ENCODE data around the gene IL17C. TPM values are rescaled to one million over a fixed set of nuclear protein-coding genes. Genes with fewer than 3 reads are reported as not detected.
"Not testable (repeated sequence)": the region's sequence is repeated elsewhere in the genome, so short reads cannot be mapped to it uniquely, and the experiment has no call there.

The IL17C gene
- total RNA-seq, 1 donor from 2014 or later = not detected

- no peak for DNase-seq (ENCODE audit: extremely low spot score, unreplicated experiment)
- TF ChIP-seq, protein P1, sequence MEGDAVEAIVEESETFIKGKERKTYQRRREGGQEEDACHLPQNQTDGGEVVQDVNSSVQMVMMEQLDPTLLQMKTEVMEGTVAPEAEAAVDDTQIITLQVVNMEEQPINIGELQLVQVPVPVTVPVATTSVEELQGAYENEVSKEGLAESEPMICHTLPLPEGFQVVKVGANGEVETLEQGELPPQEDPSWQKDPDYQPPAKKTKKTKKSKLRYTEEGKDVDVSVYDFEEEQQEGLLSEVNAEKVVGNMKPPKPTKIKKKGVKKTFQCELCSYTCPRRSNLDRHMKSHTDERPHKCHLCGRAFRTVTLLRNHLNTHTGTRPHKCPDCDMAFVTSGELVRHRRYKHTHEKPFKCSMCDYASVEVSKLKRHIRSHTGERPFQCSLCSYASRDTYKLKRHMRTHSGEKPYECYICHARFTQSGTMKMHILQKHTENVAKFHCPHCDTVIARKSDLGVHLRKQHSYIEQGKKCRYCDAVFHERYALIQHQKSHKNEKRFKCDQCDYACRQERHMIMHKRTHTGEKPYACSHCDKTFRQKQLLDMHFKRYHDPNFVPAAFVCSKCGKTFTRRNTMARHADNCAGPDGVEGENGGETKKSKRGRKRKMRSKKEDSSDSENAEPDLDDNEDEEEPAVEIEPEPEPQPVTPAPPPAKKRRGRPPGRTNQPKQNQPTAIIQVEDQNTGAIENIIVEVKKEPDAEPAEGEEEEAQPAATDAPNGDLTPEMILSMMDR (IDR thresholded peaks at IDR 0.05) = no peak
- Mint-ChIP-seq H3K4me1 (ENCODE audit: unreplicated experiment) (peaks cover 18% of the 10 kb centered on the region), H3K27me3 (ENCODE audit: unreplicated experiment) (no peaks in the 10 kb centered on the region), H3K27ac (ENCODE audit: unreplicated experiment) (no peak overlapping the region), H3K36me3 (ENCODE audit: unreplicated experiment) (no peaks in the 10 kb centered on the region), H3K9me3 (ENCODE audit: unreplicated experiment) (no peaks in the 10 kb centered on the region), H3K4me3 (ENCODE audit: unreplicated experiment) (no peak overlapping the region)
Observed at GRCh38 chr16:88665570-88665969, 27.2 kb downstream of the IL17C start.

GRCh38 chr16:88667461-88667860 is 29.1 kb downstream of the IL17C start:
- TF ChIP-seq, protein P1 (IDR thresholded peaks at IDR 0.05) = peak; percentile 11
- Mint-ChIP-seq H3K36me3 (ENCODE audit: unreplicated experiment) (no peaks in the 10 kb centered on the region), H3K4me1 (ENCODE audit: unreplicated experiment) (peaks cover 5% of the 10 kb centered on the region), H3K4me3 (ENCODE audit: unreplicated experiment) (no peak overlapping the region), H3K9me3 (ENCODE audit: unreplicated experiment) (no peaks in the 10 kb centered on the region), H3K27me3 (ENCODE audit: unreplicated experiment) (no peaks in the 10 kb centered on the region), H3K27ac (ENCODE audit: unreplicated experiment) (no peak overlapping the region)
- DNase-seq (ENCODE audit: extremely low spot score, unreplicated experiment) = no peak

- not testable (repeated sequence) for H3K27ac Mint-ChIP-seq (ENCODE audit: unreplicated experiment); H3K9me3 Mint-ChIP-seq (ENCODE audit: unreplicated experiment); DNase-seq (ENCODE audit: extremely low spot score, unreplicated experiment); H3K36me3 Mint-ChIP-seq (ENCODE audit: unreplicated experiment); H3K4me3 Mint-ChIP-seq (ENCODE audit: unreplicated experiment); H3K27me3 Mint-ChIP-seq (ENCODE audit: unreplicated experiment); H3K4me1 Mint-ChIP-seq (ENCODE audit: unreplicated experiment)
Observed at GRCh38 chr16:88669493-88669892, 31.1 kb downstream of the IL17C start.

GRCh38 chr16:88669980-88670379 is 31.6 kb downstream of the IL17C start:
- no peak for DNase-seq (ENCODE audit: extremely low spot score, unreplicated experiment)
- Mint-ChIP-seq H3K27ac (ENCODE audit: unreplicated experiment) (no peak overlapping the region), H3K4me1 (ENCODE audit: unreplicated experiment) (peaks cover 1% of the 10 kb centered on the region), H3K36me3 (ENCODE audit: unreplicated experiment) (no peaks in the 10 kb centered on the region), H3K4me3 (ENCODE audit: unreplicated experiment) (no peak overlapping the region), H3K9me3 (ENCODE audit: unreplicated experiment) (no peaks in the 10 kb centered on the region), H3K27me3 (ENCODE audit: unreplicated experiment) (no peaks in the 10 kb centered on the region)
- TF ChIP-seq, protein P1 (IDR thresholded peaks at IDR 0.05) = no peak

GRCh38 chr16:88671806-88672205 is 33.4 kb downstream of the IL17C start:
- no peak for DNase-seq (ENCODE audit: extremely low spot score, unreplicated experiment)
- Mint-ChIP-seq H3K4me3 (ENCODE audit: unreplicated experiment) (no peak overlapping the region), H3K9me3 (ENCODE audit: unreplicated experiment) (no peaks in the 10 kb centered on the region), H3K4me1 (ENCODE audit: unreplicated experiment) (peaks cover 1% of the 10 kb centered on the region), H3K27me3 (ENCODE audit: unreplicated experiment) (no peaks in the 10 kb centered on the region), H3K36me3 (ENCODE audit: unreplicated experiment) (no peaks in the 10 kb centered on the region), H3K27ac (ENCODE audit: unreplicated experiment) (no peak overlapping the region)
- TF ChIP-seq, protein P1 (IDR thresholded peaks at IDR 0.05) = no peak

DNA sequence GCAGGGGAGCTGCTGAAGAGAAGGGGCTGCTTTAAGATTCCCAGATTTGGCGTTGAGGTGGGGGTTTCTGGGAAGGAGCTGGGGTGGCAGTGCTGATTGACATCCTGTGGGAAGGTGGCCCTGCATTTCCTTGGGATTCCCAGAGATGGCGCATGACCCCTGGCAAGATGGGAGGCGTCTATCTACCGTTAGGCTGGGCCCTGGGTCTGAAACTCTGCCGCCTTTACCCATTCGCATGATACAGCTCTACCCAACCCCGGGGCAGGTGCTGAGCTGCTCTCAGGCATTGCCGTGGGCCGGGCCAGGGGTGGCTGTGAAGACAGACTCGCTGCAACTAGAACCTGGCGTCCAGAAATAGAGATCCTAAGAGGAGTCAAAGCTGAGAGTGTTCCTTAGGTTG is 34.4 kb downstream of the IL17C start:
- Mint-ChIP-seq H3K4me3 (ENCODE audit: unreplicated experiment) (no peak overlapping the region), H3K9me3 (ENCODE audit: unreplicated experiment) (no peaks in the 10 kb centered on the region), H3K27me3 (ENCODE audit: unreplicated experiment) (no peaks in the 10 kb centered on the region), H3K36me3 (ENCODE audit: unreplicated experiment) (no peaks in the 10 kb centered on the region), H3K27ac (ENCODE audit: unreplicated experiment) (no peak overlapping the region), H3K4me1 (ENCODE audit: unreplicated experiment) (peaks cover 1% of the 10 kb centered on the region)
- DNase-seq (ENCODE audit: extremely low spot score, unreplicated experiment) = no peak
- TF ChIP-seq, protein P1 (IDR thresholded peaks at IDR 0.05) = peak; percentile 20

Data from osteocyte (in vitro differentiated cells).